ENCODE data around the gene SMIM15.

SMIM15 gene

DNA sequence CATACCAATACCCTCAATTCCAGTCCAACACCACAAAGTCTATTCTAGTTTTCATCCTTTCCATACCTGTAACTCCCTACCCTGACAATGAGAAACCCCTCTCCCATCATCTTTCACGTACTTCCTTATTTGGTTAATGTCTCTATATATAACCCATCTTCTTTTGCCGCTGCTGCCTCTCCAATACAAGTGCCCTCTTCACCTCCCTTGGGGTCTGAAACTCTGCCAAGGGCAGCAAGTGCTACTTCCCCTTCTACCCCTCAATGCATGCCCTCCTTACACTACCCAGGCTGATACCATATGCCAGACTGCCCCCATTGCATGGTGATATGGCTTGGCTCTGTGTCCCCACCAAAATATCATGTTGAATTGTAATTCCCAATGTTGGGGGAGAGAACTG lies 24.4 kb upstream of the SMIM15 start:
- no peak overlapping the region for H3K4me3 ChIP-seq (ENCODE audit: low read length)
- TF ChIP-seq, protein P1, sequence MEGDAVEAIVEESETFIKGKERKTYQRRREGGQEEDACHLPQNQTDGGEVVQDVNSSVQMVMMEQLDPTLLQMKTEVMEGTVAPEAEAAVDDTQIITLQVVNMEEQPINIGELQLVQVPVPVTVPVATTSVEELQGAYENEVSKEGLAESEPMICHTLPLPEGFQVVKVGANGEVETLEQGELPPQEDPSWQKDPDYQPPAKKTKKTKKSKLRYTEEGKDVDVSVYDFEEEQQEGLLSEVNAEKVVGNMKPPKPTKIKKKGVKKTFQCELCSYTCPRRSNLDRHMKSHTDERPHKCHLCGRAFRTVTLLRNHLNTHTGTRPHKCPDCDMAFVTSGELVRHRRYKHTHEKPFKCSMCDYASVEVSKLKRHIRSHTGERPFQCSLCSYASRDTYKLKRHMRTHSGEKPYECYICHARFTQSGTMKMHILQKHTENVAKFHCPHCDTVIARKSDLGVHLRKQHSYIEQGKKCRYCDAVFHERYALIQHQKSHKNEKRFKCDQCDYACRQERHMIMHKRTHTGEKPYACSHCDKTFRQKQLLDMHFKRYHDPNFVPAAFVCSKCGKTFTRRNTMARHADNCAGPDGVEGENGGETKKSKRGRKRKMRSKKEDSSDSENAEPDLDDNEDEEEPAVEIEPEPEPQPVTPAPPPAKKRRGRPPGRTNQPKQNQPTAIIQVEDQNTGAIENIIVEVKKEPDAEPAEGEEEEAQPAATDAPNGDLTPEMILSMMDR (IDR thresholded peaks at IDR 0.05; ENCODE audit: insufficient read depth, low read depth, low read length, missing control alignments), result no peak
- DNase-seq (ENCODE audit: low read depth), result no peak

DNA sequence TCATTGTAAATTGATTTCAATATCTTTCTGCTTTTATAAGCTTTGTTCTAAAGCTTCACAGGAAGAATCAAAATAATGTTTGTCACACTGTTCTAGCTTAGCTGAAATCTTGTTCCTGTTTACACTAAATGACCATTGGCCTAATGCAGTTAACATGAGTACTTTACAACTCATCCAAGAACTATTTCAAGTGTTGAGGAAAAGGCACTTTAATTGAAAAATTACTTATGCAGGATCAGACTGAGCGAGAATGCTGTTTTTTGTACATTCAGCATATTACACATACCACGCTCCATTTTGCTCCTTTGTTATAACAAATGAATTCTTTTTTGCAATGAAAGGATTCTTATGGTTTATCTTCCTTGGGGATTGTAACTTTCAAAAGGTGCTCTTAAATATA lies 22.4 kb upstream of the SMIM15 start:
- TF ChIP-seq, protein P1 (IDR thresholded peaks at IDR 0.05; ENCODE audit: insufficient read depth, low read depth, low read length, missing control alignments), result no peak
- H3K4me3 ChIP-seq (ENCODE audit: low read length), result no peak overlapping the region
- no peak for DNase-seq (ENCODE audit: low read depth)

DNA sequence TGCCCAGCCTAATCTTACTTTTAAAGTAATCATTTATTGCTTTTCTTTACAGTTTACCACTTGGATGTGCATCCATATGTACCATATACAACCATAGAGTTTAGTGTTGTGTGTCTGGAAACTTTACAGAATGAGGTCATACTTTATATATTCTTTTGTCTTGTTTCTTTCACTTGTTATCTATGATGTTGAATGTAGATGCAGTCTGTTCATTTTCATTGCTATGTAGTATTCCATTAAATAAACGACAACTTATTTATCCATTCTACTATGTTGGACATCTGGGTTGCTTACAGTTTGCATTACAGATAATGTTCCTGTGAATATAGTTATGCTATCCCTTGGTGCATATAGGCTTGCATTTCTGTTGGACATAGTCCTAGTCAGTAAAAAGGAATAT lies 21.3 kb upstream of the SMIM15 start:
- H3K4me3 ChIP-seq (ENCODE audit: low read length), result no peak overlapping the region
- TF ChIP-seq, protein P1 (IDR thresholded peaks at IDR 0.05; ENCODE audit: insufficient read depth, low read depth, low read length, missing control alignments), result no peak
- no peak for DNase-seq (ENCODE audit: low read depth)

DNA sequence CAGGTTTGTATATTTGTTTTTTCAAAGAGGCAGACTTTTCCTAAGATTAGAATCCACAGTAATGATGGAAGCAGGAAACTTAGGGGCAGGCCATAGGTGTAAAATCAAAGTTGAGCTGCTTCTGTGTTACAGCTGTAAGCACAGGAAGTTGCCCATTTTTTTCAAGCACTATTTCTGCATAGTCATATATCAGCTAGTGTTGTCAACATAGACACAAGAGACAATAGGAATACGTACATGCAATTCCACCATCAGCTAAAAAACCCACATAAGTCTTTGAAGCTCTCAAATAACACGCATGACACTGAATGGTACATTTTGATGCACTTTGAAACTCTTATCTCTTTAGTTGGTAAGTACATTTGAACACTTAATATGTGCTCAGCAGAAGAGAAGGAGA lies 20.2 kb upstream of the SMIM15 start:
- no peak for DNase-seq (ENCODE audit: low read depth)
- no peak overlapping the region for H3K4me3 ChIP-seq (ENCODE audit: low read length)

DNA sequence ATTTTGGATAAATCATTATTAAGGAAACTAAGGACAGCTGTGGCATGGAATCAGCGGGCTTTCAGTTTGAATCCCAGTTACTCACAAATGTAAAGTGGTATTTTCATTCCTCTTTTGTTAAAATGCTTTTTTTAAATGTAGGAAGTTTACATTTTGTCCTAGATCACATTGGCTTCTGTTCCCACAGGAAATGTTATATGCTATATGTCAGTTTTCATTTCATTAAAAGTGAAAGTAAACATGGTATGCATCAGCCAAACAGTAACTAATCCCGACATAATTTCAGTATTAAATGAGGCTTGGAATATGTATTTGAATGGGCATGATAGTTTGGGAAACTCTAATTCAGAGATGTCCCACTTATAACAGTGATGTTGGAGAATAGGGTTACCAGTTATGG lies 18.6 kb upstream of the SMIM15 start:
- peak overlapping the region; percentile 2 for H3K4me3 ChIP-seq (ENCODE audit: low read length)
- TF ChIP-seq, protein P1 (IDR thresholded peaks at IDR 0.05; ENCODE audit: insufficient read depth, low read depth, low read length, missing control alignments), result no peak
- no peak for DNase-seq (ENCODE audit: low read depth)

More for the DNA sequence above, 20.2 kb upstream of the SMIM15 start:
- TF ChIP-seq, protein P1 (IDR thresholded peaks at IDR 0.05; ENCODE audit: insufficient read depth, low read depth, low read length, missing control alignments), result no peak

DNA sequence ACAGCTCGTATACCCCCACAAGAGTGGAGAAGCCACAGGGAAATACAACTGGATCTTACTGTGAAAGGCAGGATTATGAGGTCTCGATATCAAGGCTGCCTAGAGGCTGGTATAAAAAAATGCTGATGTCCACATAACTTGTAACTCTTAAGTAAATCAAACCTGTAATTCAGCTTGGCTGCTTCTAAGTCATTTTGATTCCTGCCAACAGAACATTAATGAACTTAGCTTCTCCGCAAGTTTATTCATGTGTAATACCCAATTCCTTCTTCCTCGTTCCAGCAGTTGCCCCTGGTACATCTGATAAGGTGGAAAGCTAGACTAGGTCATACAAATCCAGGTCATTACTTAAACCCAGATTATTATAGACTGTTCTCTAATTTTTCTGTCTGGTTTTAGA lies 16.4 kb upstream of the SMIM15 start:
- TF ChIP-seq, protein P1 (IDR thresholded peaks at IDR 0.05; ENCODE audit: insufficient read depth, low read depth, low read length, missing control alignments), result no peak
- peak; percentile 46 for DNase-seq (ENCODE audit: low read depth)
- no peak overlapping the region for H3K4me3 ChIP-seq (ENCODE audit: low read length)

DNA sequence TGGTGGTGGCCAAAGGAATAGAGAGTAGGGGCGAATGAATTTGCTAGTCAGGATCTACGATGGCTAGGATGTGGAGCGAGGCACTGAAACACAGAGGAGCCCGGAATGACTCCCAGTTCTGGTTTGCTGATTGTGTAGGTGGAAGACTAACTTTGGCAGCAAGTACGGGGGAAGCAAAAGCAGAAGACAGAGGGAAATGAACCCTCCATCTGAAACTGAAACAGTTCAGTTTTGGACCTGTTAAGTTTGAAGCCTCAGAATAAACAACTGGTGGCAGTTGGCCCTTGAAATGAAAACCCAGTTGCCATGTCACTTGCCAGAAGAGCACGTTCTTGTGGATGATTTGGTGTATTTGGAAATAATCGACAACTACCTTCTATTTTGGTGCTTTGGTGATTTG lies 15.4 kb upstream of the SMIM15 start:
- TF ChIP-seq, protein P1 (IDR thresholded peaks at IDR 0.05; ENCODE audit: insufficient read depth, low read depth, low read length, missing control alignments), result no peak

More for the DNA sequence above, 15.4 kb upstream of the SMIM15 start:
- no peak overlapping the region for H3K4me3 ChIP-seq (ENCODE audit: low read length)
- no peak for DNase-seq (ENCODE audit: low read depth)
